Colon (tissue), 2 donors: Measurements from ENCODE around the gene ZMAT3.
"Not testable (repeated sequence)": the region's sequence is repeated elsewhere in the genome, so short reads cannot be mapped to it uniquely, and the experiment has no call there.

Experiments used
- FAIRE-seq: peaks from 2 replicates; lab custom pipeline; 2012; peaks lifted over from hg19 to GRCh38; lab: Jason Lieb, UNC
- donor health status: control.
- donor health status: control.

Gene ZMAT3

DNA sequence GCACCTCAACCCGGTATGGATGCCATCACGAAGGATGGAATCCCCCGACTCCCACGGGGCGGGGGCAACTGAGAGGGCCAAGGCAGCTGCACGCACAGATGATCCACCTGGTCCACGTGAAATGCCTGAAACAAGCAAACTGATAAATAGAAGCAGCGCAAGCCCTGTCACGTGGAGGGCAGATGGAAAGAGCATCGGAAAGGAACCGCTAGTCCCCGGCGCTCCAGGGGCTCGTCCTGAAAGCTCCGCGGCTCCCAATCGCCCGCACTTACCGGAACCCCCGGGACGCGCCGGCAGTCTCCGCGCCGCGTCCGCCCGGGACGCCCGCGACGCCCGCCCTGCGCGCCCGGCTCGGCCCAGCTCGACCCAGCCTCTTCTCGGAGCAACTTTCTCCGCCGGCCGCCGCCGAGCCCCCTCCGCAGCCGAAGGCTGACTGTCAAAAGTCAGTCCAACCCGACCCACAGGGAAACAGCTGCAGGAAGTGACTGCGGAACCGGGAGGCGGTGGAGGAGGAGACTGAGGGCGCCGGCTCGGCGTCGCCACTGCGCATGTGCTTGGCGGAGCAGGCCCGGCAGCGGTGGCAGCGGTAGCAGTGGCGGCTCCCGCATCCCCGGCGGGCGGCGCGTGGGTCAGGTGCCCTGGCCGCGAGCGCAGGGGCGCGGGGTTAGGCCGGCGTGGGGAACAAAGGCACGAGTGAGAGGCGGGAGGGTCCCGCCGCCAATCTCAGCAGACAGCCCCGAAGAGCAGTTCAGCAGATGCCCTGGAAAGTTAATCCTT lies at the start of gene ZMAT3:
TSS of gene ZMAT3 (minus strand) at position 487 of the 777 bp plus-strand sequence. CDS start 4,057 bp downstream, outside the sequence.
- FAIRE-seq, result no peak

DNA sequence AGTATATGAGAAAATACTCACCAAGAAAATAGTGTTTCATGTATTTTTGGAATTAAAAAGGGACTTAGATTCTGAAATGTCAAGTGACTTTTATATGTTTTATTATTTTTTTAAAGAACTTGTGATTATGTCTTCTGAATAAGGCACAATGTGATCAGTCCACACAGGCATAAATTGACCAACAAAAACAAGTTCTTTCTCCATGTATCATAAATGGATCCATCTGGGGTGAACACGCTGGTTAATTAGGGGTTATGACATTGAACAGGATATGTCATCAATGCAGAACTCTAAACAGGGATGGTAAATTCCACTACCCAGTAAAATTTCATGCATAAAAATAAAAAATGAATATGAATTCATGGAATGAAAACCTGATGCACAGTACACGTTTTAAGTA lies 45.2 kb upstream of the ZMAT3 start:
- FAIRE-seq, result no peak

- not testable (repeated sequence) for FAIRE-seq
Measured at GRCh38 chr3:179115444-179115843, 43.8 kb upstream of the ZMAT3 start.

DNA sequence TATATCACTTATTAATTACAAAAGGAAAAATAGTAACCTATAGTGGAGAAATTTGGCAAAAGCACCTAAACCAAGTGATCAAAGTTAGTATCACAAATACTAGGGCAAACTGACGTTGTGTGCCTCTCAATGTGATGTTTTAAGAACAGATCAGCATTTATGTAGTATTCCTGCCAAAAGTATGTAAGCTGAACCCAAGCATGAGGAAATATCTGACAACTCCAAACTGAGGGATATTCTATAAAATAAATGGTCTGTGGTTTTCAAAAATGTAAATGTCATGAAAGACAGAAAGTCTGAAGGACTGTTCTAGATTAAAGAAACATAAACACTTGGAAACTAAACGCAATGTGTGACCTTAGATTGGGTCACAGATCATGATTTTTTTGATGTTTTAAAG lies 42.3 kb upstream of the ZMAT3 start:
- FAIRE-seq, result no peak

GRCh38 chr3:179108086-179108485 lies 36.5 kb upstream of the ZMAT3 start:
- FAIRE-seq, result no peak

- FAIRE-seq, result no peak
Measured at GRCh38 chr3:179107617-179108016, 36.0 kb upstream of the ZMAT3 start.

- no peak for FAIRE-seq
Measured at GRCh38 chr3:179105881-179106280, 34.3 kb upstream of the ZMAT3 start.

DNA sequence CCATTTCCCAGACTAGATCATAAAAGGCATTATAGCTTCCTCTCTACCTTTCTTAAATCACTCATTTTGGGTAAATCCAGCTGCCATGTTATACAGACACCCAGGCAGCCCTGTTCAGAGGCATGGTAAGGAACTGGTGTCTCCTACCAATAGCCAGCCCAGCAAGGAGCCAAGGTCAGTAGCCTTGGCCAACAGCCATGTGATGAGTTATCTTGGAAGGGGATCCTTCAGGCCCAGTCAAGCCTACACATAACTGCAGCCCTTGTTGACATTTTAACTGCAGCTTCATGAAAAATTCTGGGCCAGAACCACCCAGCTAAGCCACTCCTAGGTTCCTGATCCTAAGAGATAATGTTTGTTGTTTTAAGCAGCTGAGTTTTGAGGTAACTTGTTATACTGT lies 29.0 kb upstream of the ZMAT3 start:
- FAIRE-seq, result no peak

DNA sequence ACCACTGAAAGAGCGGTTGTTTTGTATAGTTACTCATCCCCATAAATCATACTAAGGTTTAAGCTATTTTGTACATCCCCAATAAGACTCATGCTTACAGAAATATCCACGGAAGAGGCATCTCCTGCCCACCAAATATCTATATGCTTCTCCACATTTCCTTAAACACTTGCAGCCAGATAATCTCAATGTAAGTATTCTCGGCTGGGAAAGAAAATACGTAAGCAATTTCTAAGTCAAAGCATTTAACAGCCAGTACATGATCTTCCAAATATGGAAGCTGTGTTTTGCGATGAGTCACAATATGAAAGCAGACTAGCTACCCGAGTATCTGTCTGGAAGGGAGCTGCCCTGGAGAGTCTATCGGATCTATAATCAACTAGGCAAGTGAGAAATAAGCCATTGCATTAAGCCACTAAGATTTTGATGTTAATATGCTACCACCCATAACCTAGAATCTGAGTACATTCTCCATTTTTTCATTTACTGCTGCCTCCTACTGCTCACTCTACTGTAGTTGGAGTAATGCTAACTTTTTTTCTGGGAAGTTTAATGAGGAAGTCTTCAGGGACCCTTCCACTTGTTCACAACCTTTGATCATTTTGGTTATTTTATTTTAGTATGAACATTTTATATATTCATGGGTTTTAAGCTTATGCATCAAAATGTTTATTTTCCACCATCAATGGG lies 26.9 kb upstream of the ZMAT3 start:
- FAIRE-seq, result no peak

DNA sequence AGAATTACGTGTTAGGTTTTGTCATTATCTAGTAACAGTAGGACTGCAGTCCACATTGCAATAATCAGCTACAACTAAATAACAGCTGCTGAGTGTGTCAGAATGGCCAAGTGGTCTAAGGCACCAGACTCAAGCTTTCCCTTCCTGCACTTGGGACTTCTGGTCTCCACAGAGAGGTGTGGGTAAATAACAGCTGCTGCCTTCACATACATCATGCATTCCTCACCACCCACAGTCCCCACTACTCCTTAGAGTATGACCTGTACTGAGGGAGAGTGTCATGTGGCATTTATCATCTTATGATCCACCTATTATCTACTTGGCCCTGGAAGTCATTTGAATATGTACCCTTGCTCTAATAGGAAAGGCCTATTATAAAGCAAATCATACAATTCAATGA lies 22.2 kb upstream of the ZMAT3 start:
- FAIRE-seq, result no peak

DNA sequence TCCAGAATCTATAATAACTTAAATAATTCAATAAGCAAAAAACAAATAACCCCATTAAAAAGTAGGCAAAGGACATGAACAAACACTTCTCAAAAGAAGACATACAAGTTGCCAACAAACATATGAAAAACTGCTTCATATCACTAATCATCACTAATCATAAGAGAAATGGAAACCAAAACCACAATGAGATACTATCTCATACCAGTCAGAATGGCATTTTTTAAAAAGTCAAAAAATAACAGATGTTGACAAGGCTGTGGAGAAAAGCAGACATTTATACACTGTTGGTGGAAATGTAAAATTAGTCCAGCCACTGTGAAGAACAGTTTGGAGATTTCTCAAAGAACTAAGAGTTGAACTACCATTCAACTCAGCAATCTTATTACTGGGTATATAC lies 19.5 kb upstream of the ZMAT3 start:
- FAIRE-seq, result no peak

GRCh38 chr3:179088306-179088705 lies 16.7 kb upstream of the ZMAT3 start:
- no peak for FAIRE-seq

- FAIRE-seq, result no peak
Measured at GRCh38 chr3:179083977-179084376, 12.4 kb upstream of the ZMAT3 start.

DNA sequence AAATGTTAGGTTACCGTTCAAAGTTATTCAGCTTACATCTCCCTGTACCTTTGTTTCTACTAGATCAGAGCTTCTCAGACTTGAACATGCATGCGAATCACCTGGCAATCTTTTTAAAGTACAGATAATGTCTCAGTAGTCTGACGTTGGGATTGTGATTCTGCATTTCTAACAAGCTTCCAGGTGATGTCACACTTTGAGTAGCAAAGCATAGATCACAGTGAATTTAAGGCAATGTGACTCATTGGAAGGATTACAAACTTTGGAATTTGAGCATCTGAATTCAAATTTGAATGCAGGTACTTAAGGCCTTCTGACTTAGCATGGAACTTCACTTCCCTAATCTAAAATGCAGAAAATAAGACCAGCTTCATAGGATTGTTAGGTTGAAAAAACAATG lies 10.8 kb upstream of the ZMAT3 start:
- FAIRE-seq, result no peak

- no peak for FAIRE-seq
Measured at GRCh38 chr3:179081885-179082284, 10.3 kb upstream of the ZMAT3 start.

GRCh38 chr3:179079537-179079936 lies 7.9 kb upstream of the ZMAT3 start:
- FAIRE-seq, result no peak

GRCh38 chr3:179076243-179077027 lies 4.8 kb upstream of the ZMAT3 start:
- FAIRE-seq, result no peak

DNA sequence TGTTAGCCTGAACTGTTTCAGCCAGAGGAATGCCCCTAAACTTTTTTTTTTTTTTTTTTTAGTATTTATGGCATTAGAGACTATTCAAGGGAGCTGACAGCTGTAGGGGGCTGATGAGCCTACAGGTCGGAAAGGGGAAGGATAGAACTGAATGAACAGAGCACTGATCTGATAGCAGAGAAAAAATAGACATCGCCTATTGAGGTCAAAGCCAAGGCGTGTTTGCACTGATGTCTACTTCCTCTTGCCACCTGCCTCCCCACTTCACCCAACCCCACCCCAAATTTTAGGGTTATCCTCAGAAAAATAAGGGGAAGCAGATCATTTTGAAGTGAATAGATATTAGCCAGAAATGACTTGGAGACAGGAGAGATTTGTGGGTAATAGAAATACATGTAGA lies 3.0 kb upstream of the ZMAT3 start:
- no peak for FAIRE-seq

DNA sequence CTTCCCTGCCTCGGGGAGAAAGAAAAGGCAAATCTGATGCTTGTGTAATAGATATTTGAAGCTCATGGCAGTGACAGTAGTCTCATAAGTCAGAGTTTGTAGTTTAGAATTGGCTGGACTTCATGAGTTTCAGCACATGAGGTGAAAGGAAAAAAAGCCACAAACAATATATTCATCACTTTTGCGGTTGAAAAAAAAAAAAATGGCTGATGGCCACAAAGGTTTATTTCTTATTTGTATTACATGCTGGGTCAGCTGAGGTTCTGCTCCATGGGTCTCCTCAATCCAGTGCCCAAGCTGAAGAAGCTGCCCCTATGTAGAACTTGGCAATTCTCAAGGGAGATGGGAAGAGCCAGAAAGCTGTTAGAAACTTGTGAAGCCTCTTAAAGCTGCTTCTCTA lies 2.2 kb upstream of the ZMAT3 start:
- no peak for FAIRE-seq

GRCh38 chr3:179072100-179072438 lies 460 bp upstream of the ZMAT3 start:
- no peak for FAIRE-seq

- FAIRE-seq, result no peak
Measured at GRCh38 chr3:179071027-179071322, 634 bp downstream of the ZMAT3 start.

GRCh38 chr3:179069762-179070390 lies 1.7 kb downstream of the ZMAT3 start:
- FAIRE-seq, result no peak
